GM20000 (cell line): ENCODE measurements around the gene ATXN7L1.
A peak's percentile ranks its signal among the peaks of the same experiment; 100 is the strongest.

ENCODE experiments used
- DNase-seq: peaks from one replicate; pipeline ENCODE4 v3.0.0; 2012; ENCODE audit warnings: low spot score
- TF ChIP-seq, protein P1 (sequence below): IDR thresholded peaks from 2 replicates; pipeline ENCODE4 v1.5.1; 2012; ENCODE audit warnings: mild to moderate bottlenecking, control low read depth; ENCODE audit errors: extremely low read depth, missing control alignments

ATXN7L1 gene

DNA sequence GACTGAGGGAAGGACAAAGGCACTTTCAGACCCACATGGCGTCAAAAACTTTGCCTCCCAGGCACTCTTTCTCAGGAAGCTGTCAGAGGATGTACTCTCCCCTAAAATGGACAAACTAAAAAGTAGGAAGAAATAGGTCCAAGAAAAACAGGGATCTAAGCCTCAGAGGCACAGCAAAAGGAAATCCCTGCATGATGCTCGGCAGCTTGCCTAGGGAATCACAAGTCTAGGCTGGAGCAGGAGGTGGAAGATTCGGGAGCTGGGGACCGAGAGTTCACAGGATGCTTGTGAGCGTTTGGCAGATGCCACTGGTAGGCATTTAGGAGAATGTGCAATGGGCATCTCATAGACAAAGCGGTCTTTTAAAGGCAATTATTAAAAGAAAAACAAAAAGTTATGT is 60.8 kb downstream of the ATXN7L1 start:
- DNase-seq, result no peak
- TF ChIP-seq, protein P1, sequence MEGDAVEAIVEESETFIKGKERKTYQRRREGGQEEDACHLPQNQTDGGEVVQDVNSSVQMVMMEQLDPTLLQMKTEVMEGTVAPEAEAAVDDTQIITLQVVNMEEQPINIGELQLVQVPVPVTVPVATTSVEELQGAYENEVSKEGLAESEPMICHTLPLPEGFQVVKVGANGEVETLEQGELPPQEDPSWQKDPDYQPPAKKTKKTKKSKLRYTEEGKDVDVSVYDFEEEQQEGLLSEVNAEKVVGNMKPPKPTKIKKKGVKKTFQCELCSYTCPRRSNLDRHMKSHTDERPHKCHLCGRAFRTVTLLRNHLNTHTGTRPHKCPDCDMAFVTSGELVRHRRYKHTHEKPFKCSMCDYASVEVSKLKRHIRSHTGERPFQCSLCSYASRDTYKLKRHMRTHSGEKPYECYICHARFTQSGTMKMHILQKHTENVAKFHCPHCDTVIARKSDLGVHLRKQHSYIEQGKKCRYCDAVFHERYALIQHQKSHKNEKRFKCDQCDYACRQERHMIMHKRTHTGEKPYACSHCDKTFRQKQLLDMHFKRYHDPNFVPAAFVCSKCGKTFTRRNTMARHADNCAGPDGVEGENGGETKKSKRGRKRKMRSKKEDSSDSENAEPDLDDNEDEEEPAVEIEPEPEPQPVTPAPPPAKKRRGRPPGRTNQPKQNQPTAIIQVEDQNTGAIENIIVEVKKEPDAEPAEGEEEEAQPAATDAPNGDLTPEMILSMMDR, result no peak

DNA sequence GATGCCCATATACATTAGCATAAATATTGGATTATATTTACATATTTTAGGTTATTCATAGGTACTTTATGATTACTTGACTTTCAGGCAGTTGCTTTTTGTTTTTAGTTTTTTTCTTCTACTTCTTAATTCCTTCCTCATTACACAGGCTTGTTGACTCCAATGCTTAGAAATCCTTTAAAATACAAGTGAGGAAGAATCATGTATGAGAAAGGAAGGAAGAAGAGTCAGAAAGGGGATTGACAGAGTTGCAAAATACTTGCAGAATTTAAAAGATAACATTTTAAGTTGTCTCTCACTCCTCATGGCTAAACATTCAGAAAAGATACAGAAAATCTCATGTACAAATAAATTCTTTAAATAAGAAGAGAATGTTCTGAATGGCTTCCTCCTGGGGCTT is 61.9 kb downstream of the ATXN7L1 start:
- DNase-seq, result no peak
- TF ChIP-seq, protein P1, result no peak

- TF ChIP-seq, protein P1, result no peak
- no peak for DNase-seq
These were observed 65.1 kb downstream of the ATXN7L1 start for GRCh38 chr7:105811189-105811847.

- TF ChIP-seq, protein P1, result no peak
- DNase-seq, result no peak
These were observed 65.8 kb downstream of the ATXN7L1 start for GRCh38 chr7:105810556-105810955.

GRCh38 chr7:105808703-105809590 is 67.5 kb downstream of the ATXN7L1 start:
- TF ChIP-seq, protein P1, result no peak
- peak; percentile 84 for DNase-seq

DNA sequence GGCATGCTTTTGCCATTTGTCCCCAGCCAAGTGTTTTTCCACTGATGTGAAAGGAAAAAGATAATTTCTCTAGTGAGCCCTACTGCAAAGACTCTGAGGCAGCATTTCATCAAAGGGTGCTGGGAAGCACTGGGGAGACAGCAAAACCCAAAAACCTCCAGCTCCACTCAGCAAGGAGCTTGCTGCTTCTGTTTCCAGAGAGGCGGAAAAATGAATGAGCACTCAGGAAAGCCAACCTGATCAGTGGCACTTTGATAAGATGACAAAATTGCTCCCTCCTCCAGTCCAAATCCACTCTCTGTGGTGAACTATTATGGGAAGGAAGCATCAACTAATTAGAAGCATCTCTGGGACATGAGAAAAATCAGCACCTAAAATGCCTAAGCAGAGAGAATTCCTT is 68.2 kb downstream of the ATXN7L1 start:
- no peak for DNase-seq
- TF ChIP-seq, protein P1, result no peak

DNA sequence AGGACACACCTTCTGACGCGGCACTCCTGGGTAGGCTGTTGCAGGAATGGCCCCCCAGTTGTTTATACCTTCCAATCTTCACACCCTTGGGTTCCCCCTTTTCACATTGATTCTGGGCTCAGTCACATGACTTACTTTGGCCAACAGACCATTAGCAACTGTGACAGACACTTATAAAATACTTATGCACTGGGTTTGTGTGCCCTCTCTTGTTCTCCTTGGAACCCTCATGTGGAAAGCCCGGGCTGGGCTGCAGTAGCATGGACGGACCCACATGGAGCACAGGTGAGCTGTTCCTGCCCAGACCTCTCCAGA is 69.0 kb downstream of the ATXN7L1 start:
- TF ChIP-seq, protein P1, result no peak
- no peak for DNase-seq
